Measurements from ENCODE around the gene FKBP2. TPM values are rescaled to one million over a fixed set of nuclear protein-coding genes. Genes with fewer than 3 reads are reported as not detected.

The FKBP2 gene
- total and polyA plus RNA-seq, 4 donors: 60.8 to 241 (median 124) TPM

- peaks cover 14 to 51% (median 25%) of the 10 kb centered on the region in 4 donors for H3K4me1 ChIP-seq (ENCODE audit: control insufficient read depth in 4 of 4, insufficient read depth in 4 of 4, low read length in 3 of 4)
- H3K4me3 ChIP-seq (ENCODE audit: low read depth in 1 of 3, low read length in 3 of 3): no peak overlapping the region
- no peaks in the 10 kb centered on the region for H3K36me3 ChIP-seq (ENCODE audit: control insufficient read depth in 4 of 4, insufficient read depth in 3 of 4, low read depth in 1 of 4, low read length in 3 of 4)
- no peak for DNase-seq (ENCODE audit: low spot score)
- WGBS: 96% methylated on average over 33 of the region's 33 CpGs
- H3K27me3 ChIP-seq (ENCODE audit: control insufficient read depth in 4 of 4, insufficient read depth in 4 of 4, low read length in 3 of 4): peaks cover 0 to 4% (median under 1%) of the 10 kb centered on the region in 4 donors
- H3K9ac ChIP-seq (ENCODE audit: low read depth in 1 of 2, low read length in 2 of 2): no peak overlapping the region
- TF ChIP-seq GABPA (IDR thresholded peaks at IDR 0.05 in 1 of 2, conservative IDR thresholded peaks at IDR 0.05 in 1 of 2) (no peak), MAX (IDR thresholded peaks at IDR 0.05) (no peak), HNF4G (IDR thresholded peaks at IDR 0.05) (no peak), JUND (IDR thresholded peaks at IDR 0.05) (no peak), YY1 (IDR thresholded peaks at IDR 0.05) (no peak), SP1 (IDR thresholded peaks at IDR 0.05) (no peak), FOXA2 (IDR thresholded peaks at IDR 0.05) (no peak), HNF4A (conservative IDR thresholded peaks at IDR 0.05) (no peak)
- no peaks in the 10 kb centered on the region for H3K9me3 ChIP-seq (ENCODE audit: control insufficient read depth in 4 of 4, low read length in 3 of 4)
- H3K27ac ChIP-seq (ENCODE audit: low read depth in 1 of 2, low read length in 2 of 2): no peak overlapping the region
Observed at GRCh38 chr11:64287676-64288352, 46.9 kb downstream of the FKBP2 start.

- no peak overlapping the region for H3K27ac ChIP-seq (ENCODE audit: low read depth in 1 of 2, low read length in 2 of 2)
- H3K36me3 ChIP-seq (ENCODE audit: control insufficient read depth in 4 of 4, insufficient read depth in 3 of 4, low read depth in 1 of 4, low read length in 3 of 4): no peaks in the 10 kb centered on the region
- WGBS: 96% methylated on average over 9 of the region's 9 CpGs
- no peak for DNase-seq (ENCODE audit: low spot score)
- H3K4me3 ChIP-seq (ENCODE audit: low read depth in 1 of 3, low read length in 3 of 3): no peak overlapping the region
- peaks cover 14 to 46% (median 22%) of the 10 kb centered on the region in 4 donors for H3K4me1 ChIP-seq (ENCODE audit: control insufficient read depth in 4 of 4, insufficient read depth in 4 of 4, low read length in 3 of 4)
- no peak for TF ChIP-seq RXRA (IDR thresholded peaks at IDR 0.05)
- TF ChIP-seq REST (IDR thresholded peaks at IDR 0.05): no peak
- TF ChIP-seq NR2F2 (IDR thresholded peaks at IDR 0.05): no peak
- TF ChIP-seq RAD21 (IDR thresholded peaks at IDR 0.05): no peak
- TF ChIP-seq EGR1 (IDR thresholded peaks at IDR 0.05; ENCODE audit: low read depth in 2 of 2): no peak
- no peak for TF ChIP-seq SP1 (IDR thresholded peaks at IDR 0.05)
- TF ChIP-seq YY1 (IDR thresholded peaks at IDR 0.05): no peak
- TF ChIP-seq HNF4A (conservative IDR thresholded peaks at IDR 0.05): no peak
- no peak for TF ChIP-seq CTCF (IDR thresholded peaks at IDR 0.05; ENCODE audit: low read depth, low read length, missing input control)
- TF ChIP-seq ATF3 (IDR thresholded peaks at IDR 0.05): no peak
- TF ChIP-seq TAF1 (conservative IDR thresholded peaks at IDR 0.05): no peak
- TF ChIP-seq JUND (IDR thresholded peaks at IDR 0.05): no peak
- TF ChIP-seq GABPA (IDR thresholded peaks at IDR 0.05 in 1 of 2, conservative IDR thresholded peaks at IDR 0.05 in 1 of 2): no peak
- TF ChIP-seq HNF4G (IDR thresholded peaks at IDR 0.05): no peak
- no peak for TF ChIP-seq MAX (IDR thresholded peaks at IDR 0.05)
- no peaks in the 10 kb centered on the region for H3K9me3 ChIP-seq (ENCODE audit: control insufficient read depth in 4 of 4, low read length in 3 of 4)
- H3K9ac ChIP-seq (ENCODE audit: low read depth in 1 of 2, low read length in 2 of 2): no peak overlapping the region
- H3K27me3 ChIP-seq (ENCODE audit: control insufficient read depth in 4 of 4, insufficient read depth in 4 of 4, low read length in 3 of 4): peaks cover 0 to 4% (median 2%) of the 10 kb centered on the region in 4 donors
Observed at GRCh38 chr11:64288353-64288750, 47.5 kb downstream of the FKBP2 start.

Data from liver (tissue), 9 donors.